ENCODE measurements around the gene SCFD2.
"Not testable (repeated sequence)": the region's sequence is repeated elsewhere in the genome, so short reads cannot be mapped to it uniquely, and the experiment has no call there.

Gene SCFD2

GRCh38 chr4:53365486-53366300 is at the start of gene SCFD2:
SCFD2 (minus strand) TSS chr4:53366061.
- peak; percentile 99 for DNase-seq

- not testable (repeated sequence) for DNase-seq
Measured at GRCh38 chr4:53409479-53409878, 43.6 kb upstream of the SCFD2 start.

GRCh38 chr4:53380221-53380620 is 14.4 kb upstream of the SCFD2 start:
- DNase-seq, result no peak

- DNase-seq, result no peak
Measured at GRCh38 chr4:53378171-53378482, 12.3 kb upstream of the SCFD2 start.

- peak; percentile 97 for DNase-seq
Measured at GRCh38 chr4:53377319-53378170, 11.7 kb upstream of the SCFD2 start, which contains the start of gene FIP1L1. FIP1L1 (plus strand) TSS chr4:53377641; CDS start chr4:53377839, 198 bp downstream.

- peak; percentile 11 for DNase-seq
Measured at GRCh38 chr4:53376900-53377299, 11.0 kb upstream of the SCFD2 start.

- DNase-seq, result no peak
Measured at GRCh38 chr4:53374777-53375258, 9.0 kb upstream of the SCFD2 start.

- no peak for DNase-seq
Measured at GRCh38 chr4:53371843-53372521, 6.1 kb upstream of the SCFD2 start.

- no peak for DNase-seq
Measured at GRCh38 chr4:53371049-53371448, 5.2 kb upstream of the SCFD2 start.

GRCh38 chr4:53367721-53368120 is 1.9 kb upstream of the SCFD2 start:
- no peak for DNase-seq

GRCh38 chr4:53366301-53366716 is 448 bp upstream of the SCFD2 start:
- DNase-seq, result no peak

- DNase-seq, result peak; percentile 63
Measured at GRCh38 chr4:53365121-53365485, 758 bp downstream of the SCFD2 start.

GRCh38 chr4:53364624-53365023 is 1.2 kb downstream of the SCFD2 start:
- no peak for DNase-seq

- DNase-seq, result no peak
Measured at GRCh38 chr4:53362093-53362492, 3.8 kb downstream of the SCFD2 start.

- DNase-seq, result no peak
Measured at GRCh38 chr4:53361451-53361850, 4.4 kb downstream of the SCFD2 start.

GRCh38 chr4:53355930-53356521 is 9.8 kb downstream of the SCFD2 start:
- DNase-seq, result no peak

GRCh38 chr4:53354012-53354722 is 11.7 kb downstream of the SCFD2 start:
- DNase-seq, result no peak

- no peak for DNase-seq
Measured at GRCh38 chr4:53349091-53349491, 16.8 kb downstream of the SCFD2 start.

GRCh38 chr4:53348046-53348445 is 17.8 kb downstream of the SCFD2 start:
- no peak for DNase-seq

- no peak for DNase-seq
Measured at GRCh38 chr4:53346920-53347852, 18.7 kb downstream of the SCFD2 start.

GRCh38 chr4:53346392-53346791 is 19.5 kb downstream of the SCFD2 start:
- not testable (repeated sequence) for DNase-seq

Data from hematopoietic multipotent progenitor cell treated with erythropoietin and hydrocortisone succinate and interleukin-3 and kit ligand, for 6 days (in vitro differentiated cells).